H1 (cell line): ENCODE results near the gene IL17REL. TPM values are rescaled to one million over a fixed set of nuclear protein-coding genes. Genes with fewer than 3 reads are reported as not detected.

Experiments used
- CTCF ChIP-seq, 3 experiments: IDR thresholded peaks; 1 replicate in 2 of 3; 2 replicates in 1 of 3; pipeline versions ENCODE4 v1.5.1 to v1.6.1; 2011; ENCODE audit warnings: low read length in 3 of 3, mild to moderate bottlenecking in 3 of 3, inconsistent platforms in 2 of 3, low read depth in 1 of 3, moderate library complexity in 1 of 3; ENCODE audit not compliant: insufficient read depth in 1 of 3; ENCODE audit errors: control extremely low read depth in 1 of 3
- polyA plus RNA-seq, 7 experiments: library from polyadenylated mRNA; depleted of rRNA in 3 of 7; stranded (reverse) in 5 of 7; unstranded in 2 of 7; fragments of >200 nt in 5 of 7; fragments of 200-250 nt in 2 of 7; gene quantifications; 1 replicate in 5 of 7; 2 replicates in 1 of 7; 4 replicates in 1 of 7; pipeline versions ENCODE4 v1.2.1 to v1.2.3, GENCODE V29; 2011 to 2013; ENCODE audit warnings: missing spikeins in 2 of 7, mixed read lengths in 2 of 7
- total RNA-seq: library from RNA; stranded (reverse); fragmentation: NEBNext Ultra II Directional; extraction: Animal tissue kit (Norgen Biotek cat#: 25700); gene quantifications from 2 replicates; pipeline ENCODE4 v1.2.1, GENCODE V29; 2021

Gene IL17REL
- total and polyA plus RNA-seq, 2 of the 8 experiments (the other 6 are each of a cell fraction or from before 2014, with no cell fraction given): 0.15 to 0.20 TPM

GRCh38 chr22:50061141-50061823 lies 48.7 kb upstream of the IL17REL start (continued):
- TF ChIP-seq CTCF (IDR thresholded peaks at IDR 0.05; ENCODE audit: control extremely low read depth in 1 of 3, insufficient read depth in 1 of 3, low read depth in 1 of 3, low read length in 3 of 3): no peak
- TF ChIP-seq, all 59 proteins: peak for 0
